Gastrocnemius medialis (tissue), 4 donors: ENCODE data around the gene TGOLN2.

Experiments
- POLR2A ChIP-seq, 2 donors: fragments of 450-650 bp; IDR thresholded peaks; one replicate each; pipeline ENCODE4 v1.6.1; 2017; ENCODE audit warnings: antibody characterized with exemption in 2 of 2, mild to moderate bottlenecking in 2 of 2, moderate library complexity in 2 of 2
- TF ChIP-seq, protein P1 (sequence below), 5 experiments: fragments of 450-650 bp in 3 of 5; fragments of 200-600 bp in 2 of 5; sonication (generic) in 2 of 5; IDR thresholded peaks in 4 of 5; conservative IDR thresholded peaks in 1 of 5; 1 replicate in 4 of 5; 2 replicates in 1 of 5; pipeline ENCODE4 v1.5.1; 2016 to 2019; ENCODE audit warnings: antibody characterized with exemption in 5 of 5, mild to moderate bottlenecking in 3 of 5, moderate library complexity in 3 of 5

DNA sequence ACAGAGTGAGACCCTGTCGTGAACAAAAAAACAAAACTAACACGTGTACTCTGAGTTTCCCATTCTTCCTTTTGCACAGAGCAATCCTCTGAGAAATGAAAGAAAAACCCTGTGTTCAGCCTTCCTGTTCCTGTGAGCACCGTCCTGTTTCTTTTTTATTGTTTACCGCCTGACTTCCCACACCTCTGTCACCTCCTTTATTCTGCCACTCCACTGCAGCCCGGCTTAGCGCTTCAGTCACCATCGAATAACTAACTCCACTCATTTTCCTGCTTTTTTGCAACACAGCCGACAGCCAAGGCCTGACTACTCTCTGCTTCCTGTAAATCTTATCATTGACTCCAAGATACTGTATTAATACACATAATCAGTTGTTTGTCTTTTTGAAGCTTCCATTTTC is 40.9 kb downstream of the TGOLN2 start:
- TF ChIP-seq, protein P1, sequence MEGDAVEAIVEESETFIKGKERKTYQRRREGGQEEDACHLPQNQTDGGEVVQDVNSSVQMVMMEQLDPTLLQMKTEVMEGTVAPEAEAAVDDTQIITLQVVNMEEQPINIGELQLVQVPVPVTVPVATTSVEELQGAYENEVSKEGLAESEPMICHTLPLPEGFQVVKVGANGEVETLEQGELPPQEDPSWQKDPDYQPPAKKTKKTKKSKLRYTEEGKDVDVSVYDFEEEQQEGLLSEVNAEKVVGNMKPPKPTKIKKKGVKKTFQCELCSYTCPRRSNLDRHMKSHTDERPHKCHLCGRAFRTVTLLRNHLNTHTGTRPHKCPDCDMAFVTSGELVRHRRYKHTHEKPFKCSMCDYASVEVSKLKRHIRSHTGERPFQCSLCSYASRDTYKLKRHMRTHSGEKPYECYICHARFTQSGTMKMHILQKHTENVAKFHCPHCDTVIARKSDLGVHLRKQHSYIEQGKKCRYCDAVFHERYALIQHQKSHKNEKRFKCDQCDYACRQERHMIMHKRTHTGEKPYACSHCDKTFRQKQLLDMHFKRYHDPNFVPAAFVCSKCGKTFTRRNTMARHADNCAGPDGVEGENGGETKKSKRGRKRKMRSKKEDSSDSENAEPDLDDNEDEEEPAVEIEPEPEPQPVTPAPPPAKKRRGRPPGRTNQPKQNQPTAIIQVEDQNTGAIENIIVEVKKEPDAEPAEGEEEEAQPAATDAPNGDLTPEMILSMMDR (IDR thresholded peaks at IDR 0.05 in 4 of 5, conservative IDR thresholded peaks at IDR 0.05 in 1 of 5) = no peak
- no peak for TF ChIP-seq POLR2A (IDR thresholded peaks at IDR 0.05)
